ENCODE data around the gene PWWP2B. TPM values are rescaled to one million over a fixed set of nuclear protein-coding genes. Genes with fewer than 3 reads are reported as not detected.

PWWP2B gene
- total and polyA plus RNA-seq, 10 of the 15 experiments (the other 5 are each of a cell fraction or from before 2014, with no cell fraction given) = 0.04 to 0.87 (median 0.35) TPM; not detected in 4

DNA sequence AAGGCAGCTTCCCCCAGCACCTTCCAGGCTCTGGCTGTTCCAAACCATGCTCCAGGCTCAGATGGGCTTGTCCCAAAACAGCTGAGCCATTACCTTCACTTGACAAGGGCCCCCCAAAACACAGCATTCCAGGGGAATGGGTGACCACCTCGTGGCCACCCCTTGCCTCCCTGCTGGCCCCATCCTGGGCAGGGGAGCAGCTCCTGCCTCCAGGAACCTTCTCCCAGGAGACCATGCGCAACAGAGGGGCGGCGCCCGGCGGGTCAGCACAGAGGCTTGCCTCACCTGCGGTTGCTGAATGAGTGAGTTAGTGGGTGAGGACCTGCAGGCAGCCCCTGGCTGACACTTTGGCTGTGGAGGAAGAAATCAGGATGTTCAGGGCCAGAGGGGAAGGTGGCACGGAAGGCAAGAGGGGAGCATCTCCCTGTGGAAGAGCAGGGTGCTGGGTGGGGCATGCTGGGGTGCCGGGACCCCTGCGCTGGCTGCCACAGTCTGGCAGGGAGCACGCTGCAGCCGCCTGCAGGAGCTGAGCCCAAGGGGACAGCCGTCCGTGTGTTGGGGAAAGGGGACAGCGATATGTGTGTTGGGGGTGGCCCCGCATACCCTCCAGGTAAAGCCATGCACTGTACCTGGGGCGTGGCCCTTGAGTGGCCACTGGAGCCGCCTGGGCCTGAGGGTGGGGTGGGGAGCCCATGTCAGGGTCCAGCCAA is 54.7 kb downstream of the PWWP2B start (continued):
- TF ChIP-seq, protein P1, sequence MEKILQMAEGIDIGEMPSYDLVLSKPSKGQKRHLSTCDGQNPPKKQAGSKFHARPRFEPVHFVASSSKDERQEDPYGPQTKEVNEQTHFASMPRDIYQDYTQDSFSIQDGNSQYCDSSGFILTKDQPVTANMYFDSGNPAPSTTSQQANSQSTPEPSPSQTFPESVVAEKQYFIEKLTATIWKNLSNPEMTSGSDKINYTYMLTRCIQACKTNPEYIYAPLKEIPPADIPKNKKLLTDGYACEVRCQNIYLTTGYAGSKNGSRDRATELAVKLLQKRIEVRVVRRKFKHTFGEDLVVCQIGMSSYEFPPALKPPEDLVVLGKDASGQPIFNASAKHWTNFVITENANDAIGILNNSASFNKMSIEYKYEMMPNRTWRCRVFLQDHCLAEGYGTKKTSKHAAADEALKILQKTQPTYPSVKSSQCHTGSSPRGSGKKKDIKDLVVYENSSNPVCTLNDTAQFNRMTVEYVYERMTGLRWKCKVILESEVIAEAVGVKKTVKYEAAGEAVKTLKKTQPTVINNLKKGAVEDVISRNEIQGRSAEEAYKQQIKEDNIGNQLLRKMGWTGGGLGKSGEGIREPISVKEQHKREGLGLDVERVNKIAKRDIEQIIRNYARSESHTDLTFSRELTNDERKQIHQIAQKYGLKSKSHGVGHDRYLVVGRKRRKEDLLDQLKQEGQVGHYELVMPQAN (conservative IDR thresholded peaks at IDR 0.05) = no peak
- TF ChIP-seq, protein P2, sequence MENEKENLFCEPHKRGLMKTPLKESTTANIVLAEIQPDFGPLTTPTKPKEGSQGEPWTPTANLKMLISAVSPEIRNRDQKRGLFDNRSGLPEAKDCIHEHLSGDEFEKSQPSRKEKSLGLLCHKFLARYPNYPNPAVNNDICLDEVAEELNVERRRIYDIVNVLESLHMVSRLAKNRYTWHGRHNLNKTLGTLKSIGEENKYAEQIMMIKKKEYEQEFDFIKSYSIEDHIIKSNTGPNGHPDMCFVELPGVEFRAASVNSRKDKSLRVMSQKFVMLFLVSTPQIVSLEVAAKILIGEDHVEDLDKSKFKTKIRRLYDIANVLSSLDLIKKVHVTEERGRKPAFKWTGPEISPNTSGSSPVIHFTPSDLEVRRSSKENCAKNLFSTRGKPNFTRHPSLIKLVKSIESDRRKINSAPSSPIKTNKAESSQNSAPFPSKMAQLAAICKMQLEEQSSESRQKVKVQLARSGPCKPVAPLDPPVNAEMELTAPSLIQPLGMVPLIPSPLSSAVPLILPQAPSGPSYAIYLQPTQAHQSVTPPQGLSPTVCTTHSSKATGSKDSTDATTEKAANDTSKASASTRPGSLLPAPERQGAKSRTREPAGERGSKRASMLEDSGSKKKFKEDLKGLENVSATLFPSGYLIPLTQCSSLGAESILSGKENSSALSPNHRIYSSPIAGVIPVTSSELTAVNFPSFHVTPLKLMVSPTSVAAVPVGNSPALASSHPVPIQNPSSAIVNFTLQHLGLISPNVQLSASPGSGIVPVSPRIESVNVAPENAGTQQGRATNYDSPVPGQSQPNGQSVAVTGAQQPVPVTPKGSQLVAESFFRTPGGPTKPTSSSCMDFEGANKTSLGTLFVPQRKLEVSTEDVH (IDR thresholded peaks at IDR 0.05; ENCODE audit: low read depth, partially characterized antibody) = no peak
- TF ChIP-seq FOXK2 (IDR thresholded peaks at IDR 0.05) = no peak

DNA sequence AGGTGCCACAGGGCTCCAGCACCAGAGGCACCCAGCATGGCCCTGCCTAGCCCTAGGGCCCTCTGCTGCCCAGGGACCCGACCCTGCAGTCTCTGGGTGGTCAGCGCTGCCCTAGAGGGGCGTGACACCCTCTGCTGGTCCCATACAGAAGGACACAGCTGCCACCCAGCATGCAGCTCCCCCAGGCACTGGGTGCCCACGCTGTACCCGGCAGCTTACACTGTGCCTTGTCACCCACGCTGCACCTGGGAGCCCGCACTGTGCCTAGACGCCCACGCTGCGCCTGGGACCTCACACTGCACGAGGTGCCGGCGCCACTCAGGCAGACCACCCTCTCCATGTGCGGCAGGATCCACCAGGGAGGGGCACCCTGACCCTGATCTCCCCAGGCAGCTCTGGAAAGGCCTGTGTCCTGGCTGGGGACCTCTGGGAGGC is 55.2 kb downstream of the PWWP2B start:
- Histone ChIP-seq H3K27ac (ENCODE audit: control insufficient read depth, insufficient read depth) (no peak overlapping the region; the same call in 1 of the 2 replicates), H3K79me2 (ENCODE audit: control insufficient read depth, insufficient read depth, low read length) (no peaks in the 10 kb centered on the region), H2AFZ (ENCODE audit: control insufficient read depth, low read depth, low read length) (peak overlapping the region; percentile 24; the same call in 1 of the 2 replicates), H3K4me1 (ENCODE audit: control insufficient read depth, insufficient read depth, low read length) (peaks cover 18% of the 10 kb centered on the region), H3K27me3 (replicated peaks in 1 of 2; ENCODE audit: control insufficient read depth in 2 of 2, insufficient read depth in 2 of 2, low read length in 1 of 2) (no peaks in the 10 kb centered on the region), H3K9me3 (replicated peaks; ENCODE audit: control insufficient read depth, insufficient read depth, low read length) (no peaks in the 10 kb centered on the region), H3K4me2 (ENCODE audit: control insufficient read depth, insufficient read depth) (no peak overlapping the region; the same call in 1 of the 2 replicates), H3K4me3 (no peak overlapping the region), H3K9ac (ENCODE audit: control insufficient read depth, insufficient read depth, low read length) (no peak overlapping the region), H3K36me3 (ENCODE audit: control insufficient read depth in 2 of 2, insufficient read depth in 2 of 2, low read length in 1 of 2) (no peaks in the 10 kb centered on the region), H4K20me1 (ENCODE audit: control insufficient read depth, insufficient read depth) (no peaks in the 10 kb centered on the region)
- POLR2A ChIA-PET = no interaction called here
- SMC1A ChIA-PET (ENCODE audit: uncharacterized antibody, unreplicated experiment) = interaction anchor here (0.6 kb wide), 1 partner anchor 61 kb away, joined by 3 read pairs; no protein-coding TSS in a partner anchor
- 50% methylated on average over 14 of the region's 14 CpGs for WGBS (ENCODE audit: insufficient coverage, insufficient replicate concordance, low lambda C conversion rate, missing lambda C conversion rate)
- DNase-seq (ENCODE audit: low read depth, low spot score) (no peak), ATAC-seq (peak; percentile 18), FAIRE-seq (no peak)
- intact Hi-C loops (cut with micrococcal nuclease; ENCODE audit: unreplicated experiment) = loop anchor here (5.0 kb wide), 1 partner anchor 55 kb away; the partner anchor contains the start of gene PWWP2B
- CTCF ChIA-PET = no interaction called here
- BruUV-seq (replicated peaks) = no TSS peak
- in situ Hi-C loops (cut with MboI) = loop anchor here (5.0 to 10.0 kb wide), 2 partner anchors 230 to 557 kb away; no protein-coding TSS in a partner anchor
- TF ChIP-seq CREM (IDR thresholded peaks at IDR 0.05; ENCODE audit: low read depth) = no peak
- TF ChIP-seq, protein P3, sequence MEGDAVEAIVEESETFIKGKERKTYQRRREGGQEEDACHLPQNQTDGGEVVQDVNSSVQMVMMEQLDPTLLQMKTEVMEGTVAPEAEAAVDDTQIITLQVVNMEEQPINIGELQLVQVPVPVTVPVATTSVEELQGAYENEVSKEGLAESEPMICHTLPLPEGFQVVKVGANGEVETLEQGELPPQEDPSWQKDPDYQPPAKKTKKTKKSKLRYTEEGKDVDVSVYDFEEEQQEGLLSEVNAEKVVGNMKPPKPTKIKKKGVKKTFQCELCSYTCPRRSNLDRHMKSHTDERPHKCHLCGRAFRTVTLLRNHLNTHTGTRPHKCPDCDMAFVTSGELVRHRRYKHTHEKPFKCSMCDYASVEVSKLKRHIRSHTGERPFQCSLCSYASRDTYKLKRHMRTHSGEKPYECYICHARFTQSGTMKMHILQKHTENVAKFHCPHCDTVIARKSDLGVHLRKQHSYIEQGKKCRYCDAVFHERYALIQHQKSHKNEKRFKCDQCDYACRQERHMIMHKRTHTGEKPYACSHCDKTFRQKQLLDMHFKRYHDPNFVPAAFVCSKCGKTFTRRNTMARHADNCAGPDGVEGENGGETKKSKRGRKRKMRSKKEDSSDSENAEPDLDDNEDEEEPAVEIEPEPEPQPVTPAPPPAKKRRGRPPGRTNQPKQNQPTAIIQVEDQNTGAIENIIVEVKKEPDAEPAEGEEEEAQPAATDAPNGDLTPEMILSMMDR (IDR thresholded peaks at IDR 0.05 in 2 of 3, conservative IDR thresholded peaks at IDR 0.05 in 1 of 3; ENCODE audit: control insufficient read depth in 2 of 3, extremely low read depth in 1 of 3, insufficient read depth in 1 of 3, low read depth in 3 of 3, low read length in 3 of 3) = peak in 2 of 3 experiments; percentile 8 to 18; a peak in 1 of 6 replicates
- RAD21 ChIA-PET (ENCODE audit: unreplicated experiment) = no interaction called here
